ENCODE measurements around the gene KCNN3.

The KCNN3 gene

GRCh38 chr1:154791292-154792166, 78.6 kb downstream of the KCNN3 start:
- DNase-seq, result no peak

GRCh38 chr1:154788886-154789285, 81.2 kb downstream of the KCNN3 start:
- DNase-seq, result no peak

- DNase-seq, result no peak
These were observed 81.8 kb downstream of the KCNN3 start for GRCh38 chr1:154788110-154788870.

- no peak for DNase-seq
These were observed 83.1 kb downstream of the KCNN3 start for GRCh38 chr1:154786804-154787570.

GRCh38 chr1:154784924-154785531, 85.1 kb downstream of the KCNN3 start:
- no peak for DNase-seq

GRCh38 chr1:154784416-154784815, 85.7 kb downstream of the KCNN3 start:
- no peak for DNase-seq

GRCh38 chr1:154783976-154784375, 86.1 kb downstream of the KCNN3 start:
- DNase-seq, result no peak

GRCh38 chr1:154780541-154780940, 89.5 kb downstream of the KCNN3 start:
- no peak for DNase-seq

GRCh38 chr1:154779551-154780189, 90.4 kb downstream of the KCNN3 start:
- no peak for DNase-seq

GRCh38 chr1:154778944-154779343, 91.1 kb downstream of the KCNN3 start:
- DNase-seq, result no peak

- no peak for DNase-seq
These were observed 91.8 kb downstream of the KCNN3 start for GRCh38 chr1:154778275-154778674.

- DNase-seq, result no peak
These were observed 92.3 kb downstream of the KCNN3 start for GRCh38 chr1:154777781-154778180.

GRCh38 chr1:154777154-154777553, 92.9 kb downstream of the KCNN3 start:
- DNase-seq, result no peak

GRCh38 chr1:154775621-154776605, 94.2 kb downstream of the KCNN3 start:
- DNase-seq, result no peak

- no peak for DNase-seq
These were observed 95.8 kb downstream of the KCNN3 start for GRCh38 chr1:154774175-154774855.

- no peak for DNase-seq
These were observed 96.5 kb downstream of the KCNN3 start for GRCh38 chr1:154773551-154773950.

GRCh38 chr1:154772606-154773506, 97.2 kb downstream of the KCNN3 start:
- no peak for DNase-seq

GRCh38 chr1:154772056-154772455, 98.0 kb downstream of the KCNN3 start:
- no peak for DNase-seq

GRCh38 chr1:154770897-154771594, 99.0 kb downstream of the KCNN3 start:
- DNase-seq, result no peak

Measured in NCI-H1048 (cell line).